ENCODE results near the gene C11orf16. TPM values are rescaled to one million over a fixed set of nuclear protein-coding genes. Genes with fewer than 3 reads are reported as not detected.

The C11orf16 gene
- total RNA-seq, 1 experiment from 2014 or later = not detected

DNA sequence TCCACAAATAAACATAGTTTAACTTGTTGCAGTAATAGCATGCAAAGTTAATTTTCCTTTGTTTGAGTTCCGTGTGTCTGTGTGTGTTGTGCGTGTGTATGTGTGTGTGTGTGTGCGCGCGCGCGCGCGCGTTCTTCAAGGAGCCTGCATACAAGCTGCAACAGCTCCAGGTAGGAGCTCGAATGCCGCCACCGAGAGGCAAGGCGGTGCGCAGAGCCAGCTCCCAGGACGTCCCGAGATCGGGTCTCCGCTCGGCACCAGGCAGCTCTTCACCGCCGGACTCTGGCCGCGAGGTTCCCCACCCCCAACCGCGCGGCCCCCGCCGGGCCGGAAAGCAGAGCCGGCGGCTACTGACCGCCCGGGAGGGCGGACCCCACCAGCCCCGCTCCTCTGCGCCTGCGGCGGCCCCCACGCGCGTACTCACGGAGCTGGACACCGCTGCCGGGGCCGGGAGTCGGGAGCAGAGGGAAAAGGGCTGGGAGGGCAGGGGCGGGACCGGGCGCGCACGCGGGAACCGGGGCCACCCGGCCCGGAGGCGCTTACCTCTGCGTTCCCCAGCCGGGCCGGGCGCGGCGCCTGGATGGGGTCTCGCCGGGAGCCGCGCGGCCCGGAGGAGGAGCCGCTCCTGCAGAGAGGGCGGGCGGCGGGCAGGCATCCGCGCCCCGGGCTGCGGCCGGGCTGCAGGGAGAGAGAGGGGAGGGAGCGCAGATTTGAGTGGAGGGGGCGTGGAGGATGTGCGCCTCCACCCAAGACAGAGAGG is 62.2 kb downstream of the C11orf16 start:
- DNase-seq (ENCODE audit: low read depth, low spot score) (peak; percentile 68), ATAC-seq (peak; percentile 85)
- BruUV-seq (replicated peaks) = no TSS peak
- H3K9me2 ChIP-seq (ENCODE audit: insufficient read depth) = no peaks in the 10 kb centered on the region
- H3K79me2 ChIP-seq (ENCODE audit: insufficient read depth, low read length) = no peaks in the 10 kb centered on the region
- CTCF ChIA-PET = interaction anchor here (1.3 kb wide), 1 partner anchor 89 kb away, joined by 4 read pairs; no protein-coding TSS in a partner anchor
- H3K4me1 ChIP-seq (ENCODE audit: control insufficient read depth in 1 of 2, insufficient read depth in 2 of 2, low read length in 2 of 2) = peaks cover 8 to 24% of the 10 kb centered on the region in 2 experiments
- peak overlapping the region; percentile 66 for H3K9ac ChIP-seq (ENCODE audit: low read length)
- no peaks in the 10 kb centered on the region for H3K27me3 ChIP-seq (ENCODE audit: insufficient read depth, low read length)
- TF ChIP-seq RAD21 (IDR thresholded peaks at IDR 0.05; ENCODE audit: low read depth) = peak; percentile 46
- TF ChIP-seq MAX (IDR thresholded peaks at IDR 0.05) = peak; percentile 52; the same call in 1 of the 2 replicates
- peak; percentile 27; the same call in 1 of the 2 replicates for TF ChIP-seq POLR2AphosphoS5 (IDR thresholded peaks at IDR 0.05; ENCODE audit: low read depth, low read length)
- no peak for TF ChIP-seq FOSL1 (IDR thresholded peaks at IDR 0.05; ENCODE audit: low read depth)
- TF ChIP-seq, protein P1, sequence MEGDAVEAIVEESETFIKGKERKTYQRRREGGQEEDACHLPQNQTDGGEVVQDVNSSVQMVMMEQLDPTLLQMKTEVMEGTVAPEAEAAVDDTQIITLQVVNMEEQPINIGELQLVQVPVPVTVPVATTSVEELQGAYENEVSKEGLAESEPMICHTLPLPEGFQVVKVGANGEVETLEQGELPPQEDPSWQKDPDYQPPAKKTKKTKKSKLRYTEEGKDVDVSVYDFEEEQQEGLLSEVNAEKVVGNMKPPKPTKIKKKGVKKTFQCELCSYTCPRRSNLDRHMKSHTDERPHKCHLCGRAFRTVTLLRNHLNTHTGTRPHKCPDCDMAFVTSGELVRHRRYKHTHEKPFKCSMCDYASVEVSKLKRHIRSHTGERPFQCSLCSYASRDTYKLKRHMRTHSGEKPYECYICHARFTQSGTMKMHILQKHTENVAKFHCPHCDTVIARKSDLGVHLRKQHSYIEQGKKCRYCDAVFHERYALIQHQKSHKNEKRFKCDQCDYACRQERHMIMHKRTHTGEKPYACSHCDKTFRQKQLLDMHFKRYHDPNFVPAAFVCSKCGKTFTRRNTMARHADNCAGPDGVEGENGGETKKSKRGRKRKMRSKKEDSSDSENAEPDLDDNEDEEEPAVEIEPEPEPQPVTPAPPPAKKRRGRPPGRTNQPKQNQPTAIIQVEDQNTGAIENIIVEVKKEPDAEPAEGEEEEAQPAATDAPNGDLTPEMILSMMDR (IDR thresholded peaks at IDR 0.05 in 2 of 3, conservative IDR thresholded peaks at IDR 0.05 in 1 of 3; ENCODE audit: borderline replicate concordance in 1 of 3, insufficient read depth in 1 of 3, low read depth in 2 of 3, low read length in 2 of 3) = no peak
- peak; percentile 17; the same call in 1 of the 2 replicates for TF ChIP-seq ZFX (IDR thresholded peaks at IDR 0.05)
- TF ChIP-seq CBX3 (IDR thresholded peaks at IDR 0.05; ENCODE audit: low read depth) = peak; percentile 75; the same call in 1 of the 2 replicates
- TF ChIP-seq TCF7L2 (IDR thresholded peaks at IDR 0.05; ENCODE audit: borderline replicate concordance, extremely low read depth, insufficient read depth, insufficient read length) = peak; percentile 24
- POLR2A ChIA-PET = interaction anchor here (0.7 to 1.9 kb wide), 2 partner anchors 36 to 182 kb away, joined by 4 to 6 read pairs; no protein-coding TSS in a partner anchor
- peak overlapping the region; percentile 59 for H3K27ac ChIP-seq (ENCODE audit: low read depth, low read length)
- intact Hi-C loops (cut with micrococcal nuclease) = loop anchor here (5.0 kb wide), 1 partner anchor 183 kb away; no protein-coding TSS in a partner anchor
- no peaks in the 10 kb centered on the region for H3K9me3 ChIP-seq (ENCODE audit: control insufficient read depth in 1 of 2, insufficient read depth in 1 of 2, low read depth in 1 of 2, low read length in 2 of 2)
- peak overlapping the region; percentile 86 for H2AFZ ChIP-seq (ENCODE audit: low read depth, low read length, poor library complexity, severe bottlenecking)
- H3K4me2 ChIP-seq (ENCODE audit: low read length) = peak overlapping the region; percentile 66
- no peaks in the 10 kb centered on the region for H3K36me3 ChIP-seq (ENCODE audit: control insufficient read depth in 1 of 2, insufficient read depth in 2 of 2, low read length in 2 of 2)
- RAD21 ChIA-PET (ENCODE audit: low non-redundant PET in 1 of 2, low total read pairs in 2 of 2, uncharacterized antibody in 2 of 2, unreplicated experiment in 2 of 2) = interaction anchor here in 1 of 2 experiments (0.6 to 0.7 kb wide), 2 partner anchors 52 to 121 kb away, joined by 3 to 9 read pairs; no protein-coding TSS in a partner anchor
- peak overlapping the region; percentile 52 to 63 for H3K4me3 ChIP-seq (replicated peaks in 1 of 2; ENCODE audit: low read depth in 1 of 2, low read length in 2 of 2)
- H4K20me1 ChIP-seq (ENCODE audit: insufficient read depth) = no peaks in the 10 kb centered on the region

Other genes starting within 250 kb of the C11orf16 start
- gene AKIP1, start 21.8 kb downstream of the C11orf16 start, total RNA-seq (2021; ENCODE audit: unreplicated experiment) = 30.3 TPM
- not detected for gene ASCL3, start 10.1 kb upstream of the C11orf16 start, total RNA-seq (2021; ENCODE audit: unreplicated experiment)
- gene TMEM9B, start 31.5 kb upstream of the C11orf16 start, total RNA-seq (2021; ENCODE audit: unreplicated experiment) = 26.8 TPM
- gene NRIP3, start 71.1 kb upstream of the C11orf16 start, total RNA-seq (2021; ENCODE audit: unreplicated experiment) = 0.15 TPM
- 1.3 TPM for gene SCUBE2, start 158.7 kb upstream of the C11orf16 start, total RNA-seq (2021; ENCODE audit: unreplicated experiment)